HG03045 (cell line): Measurements from ENCODE around the gene TSC22D2.

Source experiments
- ATAC-seq: cut with Tn5 transposase; IDR thresholded peaks from one replicate; pipeline ENCODE4 v1.9.1; 2021; ENCODE audit warnings: mild to moderate bottlenecking, moderate library complexity; ENCODE audit not compliant: unreplicated experiment

The TSC22D2 gene

GRCh38 chr3:150384296-150385212 lies 23.5 kb upstream of the TSC22D2 start:
- peak; percentile 99 for ATAC-seq

GRCh38 chr3:150385296-150386242 lies 22.5 kb upstream of the TSC22D2 start:
- peak; percentile 36 for ATAC-seq

GRCh38 chr3:150388498-150389418 lies 19.3 kb upstream of the TSC22D2 start:
- no peak for ATAC-seq

- ATAC-seq = no peak
Observed at GRCh38 chr3:150390087-150390486, 18.0 kb upstream of the TSC22D2 start.

- ATAC-seq = no peak
Observed at GRCh38 chr3:150391161-150391560, 16.9 kb upstream of the TSC22D2 start.

GRCh38 chr3:150393745-150394144 lies 14.4 kb upstream of the TSC22D2 start:
- ATAC-seq = no peak

GRCh38 chr3:150394606-150395005 lies 13.5 kb upstream of the TSC22D2 start:
- no peak for ATAC-seq

GRCh38 chr3:150396491-150396890 lies 11.6 kb upstream of the TSC22D2 start:
- ATAC-seq = no peak

GRCh38 chr3:150396956-150397550 lies 11.0 kb upstream of the TSC22D2 start:
- no peak for ATAC-seq

GRCh38 chr3:150399060-150399459 lies 9.0 kb upstream of the TSC22D2 start:
- ATAC-seq = no peak

- ATAC-seq = no peak
Observed at GRCh38 chr3:150401285-150401684, 6.8 kb upstream of the TSC22D2 start.

GRCh38 chr3:150402217-150402616 lies 5.9 kb upstream of the TSC22D2 start:
- ATAC-seq = no peak

- ATAC-seq = no peak
Observed at GRCh38 chr3:150404023-150404422, 4.1 kb upstream of the TSC22D2 start.

GRCh38 chr3:150407051-150407807 lies 869 bp upstream of the TSC22D2 start:
- no peak for ATAC-seq

GRCh38 chr3:150407808-150408220 lies 284 bp upstream of the TSC22D2 start:
- ATAC-seq = peak; percentile 3

GRCh38 chr3:150409125-150409511 lies 1.0 kb downstream of the TSC22D2 start:
- no peak for ATAC-seq

- peak; percentile 32 for ATAC-seq
Observed at GRCh38 chr3:150409512-150410310, 1.6 kb downstream of the TSC22D2 start.

- ATAC-seq = no peak
Observed at GRCh38 chr3:150410311-150411105, 2.4 kb downstream of the TSC22D2 start.
